Stimulated activated naive CD8-positive, alpha-beta T cell treated with anti-CD3 and anti-CD28 coated beads, Interleukin-15, Interleukin-2, amounts not matched to agents 100 ng/mL and 50 ng/mL, for 24 hours (primary cell): Measurements from ENCODE around the gene CYBA.
A peak's percentile ranks its signal among the peaks of the same experiment; 100 is the strongest.

ENCODE experiments used
- H3K27ac Mint-ChIP-seq: one replicate; pipeline ENCODE4 v1.8.0; 2021; ENCODE audit warnings: mild to moderate bottlenecking, mixed read lengths
- H3K27me3 Mint-ChIP-seq: one replicate; pipeline ENCODE4 v1.8.0; 2021; ENCODE audit warnings: mixed read lengths
- H3K36me3 Mint-ChIP-seq: one replicate; pipeline ENCODE4 v1.8.0; 2021; ENCODE audit warnings: low read depth, mixed read lengths
- H3K4me1 Mint-ChIP-seq: one replicate; pipeline ENCODE4 v1.8.0; 2021; ENCODE audit warnings: low read depth, mixed read lengths
- H3K4me3 Mint-ChIP-seq: one replicate; pipeline ENCODE4 v1.8.0; 2021; ENCODE audit warnings: mild to moderate bottlenecking, mixed read lengths
- H3K9me3 Mint-ChIP-seq: one replicate; pipeline ENCODE4 v1.8.0; 2021; ENCODE audit warnings: mixed read lengths

CYBA gene

GRCh38 chr16:88659160-88659559, 8.3 kb upstream of the CYBA start:
- peaks cover 7% of the 10 kb centered on the region for H3K36me3 Mint-ChIP-seq
- H3K4me1 Mint-ChIP-seq = peaks cover 20% of the 10 kb centered on the region
- no peak overlapping the region for H3K4me3 Mint-ChIP-seq
- no peaks in the 10 kb centered on the region for H3K9me3 Mint-ChIP-seq
- H3K27me3 Mint-ChIP-seq = no peaks in the 10 kb centered on the region
- H3K27ac Mint-ChIP-seq = no peak overlapping the region

GRCh38 chr16:88658714-88659113, 7.9 kb upstream of the CYBA start:
- Mint-ChIP-seq H3K36me3 (peaks cover 7% of the 10 kb centered on the region), H3K27me3 (no peaks in the 10 kb centered on the region), H3K4me1 (peaks cover 18% of the 10 kb centered on the region), H3K4me3 (no peak overlapping the region), H3K27ac (no peak overlapping the region), H3K9me3 (no peaks in the 10 kb centered on the region)

- Mint-ChIP-seq H3K4me1 (peaks cover 18% of the 10 kb centered on the region), H3K27me3 (no peaks in the 10 kb centered on the region), H3K36me3 (peaks cover 7% of the 10 kb centered on the region), H3K27ac (no peak overlapping the region), H3K4me3 (no peak overlapping the region), H3K9me3 (no peaks in the 10 kb centered on the region)
These were observed 6.5 kb upstream of the CYBA start for GRCh38 chr16:88657371-88657770.

- peaks cover 7% of the 10 kb centered on the region for H3K36me3 Mint-ChIP-seq
- H3K27ac Mint-ChIP-seq = no peak overlapping the region
- no peak overlapping the region for H3K4me3 Mint-ChIP-seq
- H3K27me3 Mint-ChIP-seq = no peaks in the 10 kb centered on the region
- H3K4me1 Mint-ChIP-seq = peaks cover 14% of the 10 kb centered on the region
- H3K9me3 Mint-ChIP-seq = no peaks in the 10 kb centered on the region
These were observed 5.6 kb upstream of the CYBA start for GRCh38 chr16:88656291-88656980.

- Mint-ChIP-seq H3K27me3 (no peaks in the 10 kb centered on the region), H3K4me1 (peaks cover 12% of the 10 kb centered on the region), H3K36me3 (peaks cover 7% of the 10 kb centered on the region), H3K4me3 (no peak overlapping the region), H3K9me3 (no peaks in the 10 kb centered on the region), H3K27ac (no peak overlapping the region)
These were observed 5.0 kb upstream of the CYBA start for GRCh38 chr16:88655733-88656281.

GRCh38 chr16:88655053-88655732, 4.3 kb upstream of the CYBA start:
- H3K27ac Mint-ChIP-seq = no peak overlapping the region
- peaks cover 7% of the 10 kb centered on the region for H3K36me3 Mint-ChIP-seq
- H3K4me1 Mint-ChIP-seq = peaks cover 10% of the 10 kb centered on the region
- H3K27me3 Mint-ChIP-seq = no peaks in the 10 kb centered on the region
- H3K4me3 Mint-ChIP-seq = no peak overlapping the region
- H3K9me3 Mint-ChIP-seq = no peaks in the 10 kb centered on the region

GRCh38 chr16:88654363-88655052, 3.7 kb upstream of the CYBA start:
- Mint-ChIP-seq H3K9me3 (no peaks in the 10 kb centered on the region), H3K4me1 (peaks cover 11% of the 10 kb centered on the region), H3K27ac (no peak overlapping the region), H3K36me3 (peaks cover 8% of the 10 kb centered on the region), H3K4me3 (no peak overlapping the region), H3K27me3 (no peaks in the 10 kb centered on the region)

GRCh38 chr16:88653596-88654362, 2.9 kb upstream of the CYBA start:
- Mint-ChIP-seq H3K36me3 (peaks cover 14% of the 10 kb centered on the region), H3K27ac (no peak overlapping the region), H3K4me1 (peaks cover 17% of the 10 kb centered on the region), H3K4me3 (no peak overlapping the region), H3K9me3 (no peaks in the 10 kb centered on the region), H3K27me3 (no peaks in the 10 kb centered on the region)

- H3K27me3 Mint-ChIP-seq = no peaks in the 10 kb centered on the region
- H3K4me1 Mint-ChIP-seq = peaks cover 17% of the 10 kb centered on the region
- no peak overlapping the region for H3K4me3 Mint-ChIP-seq
- peaks cover 14% of the 10 kb centered on the region for H3K36me3 Mint-ChIP-seq
- no peaks in the 10 kb centered on the region for H3K9me3 Mint-ChIP-seq
- H3K27ac Mint-ChIP-seq = no peak overlapping the region
These were observed 2.2 kb upstream of the CYBA start for GRCh38 chr16:88653101-88653500.

GRCh38 chr16:88652762-88653063, 1.9 kb upstream of the CYBA start:
- Mint-ChIP-seq H3K4me3 (no peak overlapping the region), H3K36me3 (peaks cover 14% of the 10 kb centered on the region)

GRCh38 chr16:88651989-88652761, 1.3 kb upstream of the CYBA start:
- Mint-ChIP-seq H3K9me3 (no peaks in the 10 kb centered on the region), H3K4me3 (no peak overlapping the region), H3K27ac (no peak overlapping the region), H3K36me3 (peaks cover 14% of the 10 kb centered on the region), H3K27me3 (no peaks in the 10 kb centered on the region), H3K4me1 (peaks cover 17% of the 10 kb centered on the region)

More at GRCh38 chr16:88652762-88653063, 1.9 kb upstream of the CYBA start:
- Mint-ChIP-seq H3K27ac (no peak overlapping the region), H3K4me1 (peaks cover 17% of the 10 kb centered on the region), H3K9me3 (no peaks in the 10 kb centered on the region), H3K27me3 (no peaks in the 10 kb centered on the region)

- Mint-ChIP-seq H3K9me3 (no peaks in the 10 kb centered on the region), H3K36me3 (peaks cover 14% of the 10 kb centered on the region), H3K4me1 (peaks cover 17% of the 10 kb centered on the region)
These were observed 579 bp upstream of the CYBA start for GRCh38 chr16:88651276-88651988.

GRCh38 chr16:88649924-88650748, 717 bp downstream of the CYBA start:
- Mint-ChIP-seq H3K9me3 (no peaks in the 10 kb centered on the region), H3K36me3 (peaks cover 14% of the 10 kb centered on the region), H3K4me1 (peaks cover 20% of the 10 kb centered on the region), H3K27ac (peak overlapping the region; percentile 72), H3K4me3 (peak overlapping the region; percentile 88), H3K27me3 (no peaks in the 10 kb centered on the region)

More at GRCh38 chr16:88651276-88651988, 579 bp upstream of the CYBA start:
- Mint-ChIP-seq H3K27me3 (no peaks in the 10 kb centered on the region), H3K4me3 (peak overlapping the region; percentile 88), H3K27ac (peak overlapping the region; percentile 92)
